NCI-H2227 (cell line): ENCODE data around the gene AP1G1.
"Not testable (repeated sequence)": the region's sequence is repeated elsewhere in the genome, so short reads cannot be mapped to it uniquely, and the experiment has no call there.

Experiments
- DNase-seq: peaks from one replicate; lab custom pipeline; 2025; ENCODE audit not compliant: unreplicated experiment; lab: John Stamatoyannopoulos, UW

The AP1G1 gene

GRCh38 chr16:71808593-71809459 lies at the start of gene AP1G1:
Gene AP1G1, minus strand, starts transcription at chr16:71808834. Its CDS starts 19,355 bp downstream, at chr16:71789479.
- peak; percentile 95 for DNase-seq

- DNase-seq: no peak
Observed at GRCh38 chr16:71855937-71856662, 47.5 kb upstream of the AP1G1 start.

- DNase-seq: no peak
Observed at GRCh38 chr16:71854369-71854948, 45.8 kb upstream of the AP1G1 start.

- no peak for DNase-seq
Observed at GRCh38 chr16:71853413-71853812, 44.8 kb upstream of the AP1G1 start.

DNA sequence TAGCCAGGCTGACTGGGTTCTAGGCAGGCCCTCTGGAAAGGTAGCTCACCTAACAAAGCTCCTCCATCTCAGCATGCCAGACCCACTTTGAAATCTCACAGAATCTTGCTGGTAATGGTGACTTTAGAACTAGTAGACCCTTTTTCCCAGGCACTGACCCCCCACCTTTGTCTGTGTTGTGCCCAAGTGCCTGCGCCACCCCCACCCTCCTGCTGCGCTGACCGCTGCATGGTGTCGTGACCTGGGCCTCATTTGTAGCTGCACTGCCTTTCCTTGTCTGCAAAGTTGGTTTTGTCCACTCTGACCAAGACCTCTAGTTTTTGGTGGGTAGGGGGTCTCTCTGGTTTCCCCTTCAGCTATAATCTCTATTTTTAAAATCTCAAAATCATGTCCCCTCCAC lies 43.9 kb upstream of the AP1G1 start:
- DNase-seq: no peak

GRCh38 chr16:71852158-71852557 lies 43.5 kb upstream of the AP1G1 start:
- no peak for DNase-seq

DNA sequence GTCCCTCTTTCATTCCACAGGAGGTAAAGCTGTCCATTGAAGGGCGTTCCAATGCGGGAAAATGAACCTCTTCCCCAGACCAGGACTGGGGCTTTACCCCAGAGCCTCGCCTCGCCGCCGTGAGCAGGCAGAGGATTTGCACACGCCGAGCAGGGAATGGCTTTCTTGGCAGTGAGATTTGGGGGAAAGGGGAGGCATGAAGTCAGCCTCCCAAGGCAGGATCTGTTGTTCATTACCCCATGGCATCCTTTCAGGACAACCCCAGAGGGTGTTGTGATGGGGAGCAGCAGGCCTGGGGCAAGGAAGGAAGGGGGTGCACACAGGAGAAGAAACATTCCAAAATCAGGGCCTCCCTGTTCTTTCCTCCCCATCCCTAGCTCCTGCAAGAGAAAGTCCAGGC lies 43.1 kb upstream of the AP1G1 start:
- DNase-seq: no peak

GRCh38 chr16:71848622-71849021 lies 40.0 kb upstream of the AP1G1 start:
- no peak for DNase-seq

- no peak for DNase-seq
Observed at GRCh38 chr16:71847096-71847495, 38.5 kb upstream of the AP1G1 start.

DNA sequence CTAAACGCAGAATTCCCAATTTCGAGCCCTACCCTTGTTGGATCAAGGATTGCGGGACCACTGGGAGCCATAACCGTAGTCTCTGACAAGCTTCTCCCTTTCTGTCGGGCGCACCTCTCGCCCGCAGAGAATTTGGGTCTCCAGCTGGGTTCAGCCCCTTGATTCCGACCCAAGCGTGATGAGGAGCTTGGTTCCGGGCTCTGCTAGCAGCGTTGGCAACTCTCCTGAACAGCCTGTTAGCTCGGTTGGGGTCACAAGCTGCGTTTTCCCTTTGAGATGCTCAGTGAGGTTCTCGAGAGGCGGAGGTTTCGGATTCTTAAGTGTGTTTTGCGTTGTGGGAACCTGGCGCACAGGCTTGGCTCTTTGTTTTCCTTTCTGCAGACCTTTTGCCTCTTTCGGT lies 37.8 kb upstream of the AP1G1 start:
- no peak for DNase-seq

- peak; percentile 94 for DNase-seq
Observed at GRCh38 chr16:71845639-71846430, 37.2 kb upstream of the AP1G1 start, which contains the start of gene ATXN1L. Gene ATXN1L, plus strand, starts transcription at chr16:71845976. Its CDS starts 3,765 bp downstream, at chr16:71849741.

DNA sequence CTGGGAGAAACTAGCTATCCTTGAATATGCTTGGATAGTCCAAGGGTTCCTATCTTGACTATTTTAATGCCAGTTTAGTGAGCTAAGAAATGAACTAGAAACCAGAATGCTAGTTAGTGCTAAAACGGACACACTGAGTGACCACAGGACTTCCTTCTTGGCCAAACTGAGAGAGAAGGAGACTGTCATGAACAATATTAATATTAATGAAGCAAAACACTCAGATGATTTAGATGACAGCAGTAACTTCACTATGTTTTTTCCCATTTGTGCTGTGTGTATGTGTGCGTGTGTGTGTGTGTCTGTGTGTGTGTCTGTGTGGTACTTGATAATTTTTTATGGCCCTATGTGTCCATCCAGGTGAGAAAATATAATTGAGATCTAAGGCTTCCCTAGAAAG lies 34.9 kb upstream of the AP1G1 start:
- DNase-seq: no peak

DNA sequence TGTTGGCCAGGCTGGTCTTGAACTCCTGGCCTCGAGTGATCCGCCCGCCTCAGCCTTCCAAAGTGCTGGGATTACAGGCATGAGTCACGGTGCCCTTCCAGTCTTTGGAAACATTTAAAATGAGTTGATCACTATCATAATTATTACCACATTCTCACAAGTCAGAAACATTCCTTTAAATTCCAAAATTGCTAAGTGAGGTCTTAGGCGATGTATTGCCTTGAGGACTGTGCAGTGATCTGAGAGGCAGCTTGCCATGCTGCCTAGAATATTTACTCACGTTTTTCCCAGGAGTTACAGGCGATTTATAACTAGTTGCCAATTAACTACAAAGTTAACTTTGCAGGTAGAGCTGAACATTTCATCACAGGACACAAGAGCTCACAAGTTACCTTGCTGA lies 31.4 kb upstream of the AP1G1 start:
- DNase-seq: no peak

GRCh38 chr16:71837150-71837549 lies 28.5 kb upstream of the AP1G1 start:
- no peak for DNase-seq

GRCh38 chr16:71834291-71834690 lies 25.7 kb upstream of the AP1G1 start:
- no peak for DNase-seq

- not testable (repeated sequence) for DNase-seq
Observed at GRCh38 chr16:71832112-71832511, 23.5 kb upstream of the AP1G1 start.

DNA sequence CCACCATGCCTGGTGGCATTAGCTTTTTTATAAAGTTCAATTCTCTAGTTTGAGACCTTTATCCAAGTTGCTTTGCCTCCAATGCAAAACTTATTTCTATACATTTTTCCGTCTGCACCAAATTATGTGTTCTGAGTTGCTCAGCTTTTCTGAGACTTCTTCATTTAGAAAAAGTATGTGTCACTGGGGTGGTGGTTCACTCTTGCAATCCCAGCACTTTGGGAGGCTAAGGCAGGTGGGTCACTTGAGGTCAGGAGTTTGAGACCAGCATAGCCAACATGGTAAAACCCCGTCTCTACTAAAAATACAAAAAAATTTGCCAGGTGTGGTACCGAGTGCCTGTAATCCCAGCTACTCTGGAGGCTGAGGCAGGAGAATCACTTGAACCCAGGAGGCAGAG lies 23.1 kb upstream of the AP1G1 start:
- not testable (repeated sequence) for DNase-seq

- DNase-seq: no peak
Observed at GRCh38 chr16:71830359-71830758, 21.7 kb upstream of the AP1G1 start.

GRCh38 chr16:71826533-71827017 lies 17.9 kb upstream of the AP1G1 start:
- DNase-seq: no peak

GRCh38 chr16:71817155-71817500 lies 8.5 kb upstream of the AP1G1 start:
- DNase-seq: not testable (repeated sequence)

DNA sequence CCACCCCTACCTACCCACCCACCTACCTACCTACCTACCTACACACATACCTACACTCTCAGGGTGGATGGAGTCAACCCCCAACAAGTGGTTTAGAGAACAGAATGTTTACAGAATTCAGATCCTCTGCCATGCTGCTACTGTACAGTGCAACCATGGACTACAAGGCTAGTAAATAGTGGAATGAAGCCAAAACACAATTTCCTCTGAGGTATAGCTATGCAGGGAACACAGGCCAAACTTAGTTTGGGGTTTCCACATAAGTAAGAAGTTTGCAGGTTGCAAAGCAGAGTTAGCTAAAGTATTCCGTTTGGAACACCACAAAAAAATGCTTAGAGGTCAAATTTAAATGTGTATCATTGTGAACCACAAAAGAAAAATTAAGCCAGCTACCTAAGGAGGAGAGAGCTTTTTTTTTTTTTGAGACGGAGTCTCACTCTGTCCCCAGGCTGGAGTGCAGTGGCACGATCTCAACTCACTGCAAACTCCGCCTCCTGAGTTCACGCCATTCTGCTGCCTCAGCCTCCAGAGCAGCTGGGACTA lies 2.7 kb upstream of the AP1G1 start:
- no peak for DNase-seq
